ENCODE data around the gene RPS6KA5.

Gene RPS6KA5

DNA sequence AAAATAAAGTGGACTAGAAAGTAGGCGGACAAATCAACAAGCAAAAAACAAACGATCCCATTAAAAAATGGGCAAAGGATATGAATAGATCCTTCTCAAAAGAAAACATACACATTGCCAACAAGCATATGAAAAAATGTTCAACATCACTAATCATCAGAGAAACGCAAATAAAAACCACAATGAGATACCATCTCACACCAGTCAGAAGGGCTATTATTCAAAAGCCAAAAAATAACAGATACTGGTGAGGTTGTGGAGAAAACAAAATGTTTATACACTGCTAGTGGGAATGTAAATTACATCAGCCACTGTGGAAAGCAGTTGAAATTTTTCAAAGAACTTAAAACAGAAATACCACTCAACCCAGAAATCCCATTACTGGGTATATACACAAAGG, 70.3 kb downstream of the RPS6KA5 start:
- Histone ChIP-seq H4K20me1 (ENCODE audit: insufficient read depth, low read length) (no peaks in the 10 kb centered on the region), H3K9me3 (ENCODE audit: low read length) (no peaks in the 10 kb centered on the region), H3K4me3 (ENCODE audit: low read depth, low read length, poor library complexity, severe bottlenecking) (no peak overlapping the region), H3K36me3 (ENCODE audit: insufficient read depth, low read length) (no peaks in the 10 kb centered on the region), H3K9ac (ENCODE audit: low read length) (no peak overlapping the region), H3K4me2 (ENCODE audit: low read length) (no peak overlapping the region), H3K79me2 (ENCODE audit: insufficient read depth, low read length) (no peaks in the 10 kb centered on the region), H3K27me3 (ENCODE audit: insufficient read depth, low read length) (no peaks in the 10 kb centered on the region), H3K27ac (ENCODE audit: low read depth, low read length, poor library complexity, severe bottlenecking) (no peak overlapping the region), H3K4me1 (ENCODE audit: insufficient read depth, low read length, severe bottlenecking) (peaks cover 8% of the 10 kb centered on the region), H3K9me2 (ENCODE audit: low read depth, low read length) (no peaks in the 10 kb centered on the region), H3F3A (ENCODE audit: insufficient read depth, low read length) (no peaks in the 10 kb centered on the region), H2AFZ (ENCODE audit: low read length) (no peak overlapping the region)
- TF ChIP-seq, protein P1, sequence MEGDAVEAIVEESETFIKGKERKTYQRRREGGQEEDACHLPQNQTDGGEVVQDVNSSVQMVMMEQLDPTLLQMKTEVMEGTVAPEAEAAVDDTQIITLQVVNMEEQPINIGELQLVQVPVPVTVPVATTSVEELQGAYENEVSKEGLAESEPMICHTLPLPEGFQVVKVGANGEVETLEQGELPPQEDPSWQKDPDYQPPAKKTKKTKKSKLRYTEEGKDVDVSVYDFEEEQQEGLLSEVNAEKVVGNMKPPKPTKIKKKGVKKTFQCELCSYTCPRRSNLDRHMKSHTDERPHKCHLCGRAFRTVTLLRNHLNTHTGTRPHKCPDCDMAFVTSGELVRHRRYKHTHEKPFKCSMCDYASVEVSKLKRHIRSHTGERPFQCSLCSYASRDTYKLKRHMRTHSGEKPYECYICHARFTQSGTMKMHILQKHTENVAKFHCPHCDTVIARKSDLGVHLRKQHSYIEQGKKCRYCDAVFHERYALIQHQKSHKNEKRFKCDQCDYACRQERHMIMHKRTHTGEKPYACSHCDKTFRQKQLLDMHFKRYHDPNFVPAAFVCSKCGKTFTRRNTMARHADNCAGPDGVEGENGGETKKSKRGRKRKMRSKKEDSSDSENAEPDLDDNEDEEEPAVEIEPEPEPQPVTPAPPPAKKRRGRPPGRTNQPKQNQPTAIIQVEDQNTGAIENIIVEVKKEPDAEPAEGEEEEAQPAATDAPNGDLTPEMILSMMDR (IDR thresholded peaks at IDR 0.05; ENCODE audit: low read length), result no peak
- TF ChIP-seq EZH2 (IDR thresholded peaks at IDR 0.05; ENCODE audit: borderline replicate concordance, low read length), result no peak

DNA sequence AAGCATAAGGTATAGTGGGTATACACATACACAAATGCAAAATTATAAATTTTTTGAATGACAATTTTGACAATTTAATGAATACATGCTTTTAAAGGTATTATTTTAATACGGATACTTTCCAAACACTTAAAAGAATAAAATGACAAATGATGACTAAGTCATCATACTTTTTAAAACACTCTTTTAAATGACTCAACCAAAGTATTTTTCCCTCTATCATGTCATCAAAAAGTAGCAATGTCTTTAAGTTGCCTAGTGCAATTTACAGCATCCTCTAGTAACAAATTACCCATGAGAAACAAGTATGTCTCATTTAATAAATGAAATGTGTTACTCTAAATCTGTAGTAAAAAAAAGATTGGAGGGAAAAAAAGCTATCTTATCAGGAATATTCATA, 73.3 kb downstream of the RPS6KA5 start:
- Histone ChIP-seq H3K79me2 (ENCODE audit: insufficient read depth, low read length) (no peaks in the 10 kb centered on the region), H3K9me3 (ENCODE audit: low read length) (no peaks in the 10 kb centered on the region), H3K4me3 (ENCODE audit: low read depth, low read length, poor library complexity, severe bottlenecking) (no peak overlapping the region), H3F3A (ENCODE audit: insufficient read depth, low read length) (no peaks in the 10 kb centered on the region), H3K36me3 (ENCODE audit: insufficient read depth, low read length) (no peaks in the 10 kb centered on the region), H3K27ac (ENCODE audit: low read depth, low read length, poor library complexity, severe bottlenecking) (no peak overlapping the region), H3K4me2 (ENCODE audit: low read length) (no peak overlapping the region), H3K9me2 (ENCODE audit: low read depth, low read length) (no peaks in the 10 kb centered on the region), H4K20me1 (ENCODE audit: insufficient read depth, low read length) (no peaks in the 10 kb centered on the region), H2AFZ (ENCODE audit: low read length) (no peak overlapping the region), H3K4me1 (ENCODE audit: insufficient read depth, low read length, severe bottlenecking) (peaks cover 8% of the 10 kb centered on the region), H3K27me3 (ENCODE audit: insufficient read depth, low read length) (no peaks in the 10 kb centered on the region), H3K9ac (ENCODE audit: low read length) (no peak overlapping the region)
- TF ChIP-seq, protein P1 (IDR thresholded peaks at IDR 0.05; ENCODE audit: low read length), result no peak
- no peak for TF ChIP-seq EZH2 (IDR thresholded peaks at IDR 0.05; ENCODE audit: borderline replicate concordance, low read length)

DNA sequence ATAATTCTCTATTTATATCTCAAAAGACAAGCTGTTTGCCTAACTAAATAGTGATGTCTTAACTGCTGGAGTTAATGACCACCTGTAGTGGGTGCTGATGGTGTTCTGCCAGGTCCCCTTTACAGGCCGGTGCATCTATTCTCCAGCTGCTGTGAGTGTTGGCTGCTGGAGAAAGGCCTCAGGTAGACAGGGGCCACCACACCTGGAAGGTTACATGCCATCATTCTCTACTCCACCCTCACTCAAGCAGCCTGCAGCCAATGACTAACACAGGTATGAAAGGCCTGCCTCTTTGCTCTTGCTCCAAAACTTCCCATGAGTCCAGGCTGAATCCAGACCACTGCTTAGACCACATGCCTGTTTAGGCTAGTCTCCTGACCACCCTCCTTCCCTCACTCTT, 73.9 kb downstream of the RPS6KA5 start:
- no peak overlapping the region for H3K4me3 ChIP-seq (ENCODE audit: low read depth, low read length, poor library complexity, severe bottlenecking)
- no peak overlapping the region for H3K27ac ChIP-seq (ENCODE audit: low read depth, low read length, poor library complexity, severe bottlenecking)
- no peak overlapping the region for H3K4me2 ChIP-seq (ENCODE audit: low read length)
- no peaks in the 10 kb centered on the region for H3K9me3 ChIP-seq (ENCODE audit: low read length)
- H3K79me2 ChIP-seq (ENCODE audit: insufficient read depth, low read length), result no peaks in the 10 kb centered on the region
- no peaks in the 10 kb centered on the region for H3K36me3 ChIP-seq (ENCODE audit: insufficient read depth, low read length)
- no peaks in the 10 kb centered on the region for H3F3A ChIP-seq (ENCODE audit: insufficient read depth, low read length)
- no peak for TF ChIP-seq EZH2 (IDR thresholded peaks at IDR 0.05; ENCODE audit: borderline replicate concordance, low read length)
- TF ChIP-seq, protein P1 (IDR thresholded peaks at IDR 0.05; ENCODE audit: low read length), result peak; percentile 20; the same call in 1 of the 2 replicates
- no peaks in the 10 kb centered on the region for H4K20me1 ChIP-seq (ENCODE audit: insufficient read depth, low read length)
- H3K27me3 ChIP-seq (ENCODE audit: insufficient read depth, low read length), result no peaks in the 10 kb centered on the region
- H2AFZ ChIP-seq (ENCODE audit: low read length), result no peak overlapping the region
- H3K9me2 ChIP-seq (ENCODE audit: low read depth, low read length), result no peaks in the 10 kb centered on the region
- H3K4me1 ChIP-seq (ENCODE audit: insufficient read depth, low read length, severe bottlenecking), result peaks cover 8% of the 10 kb centered on the region
- no peak overlapping the region for H3K9ac ChIP-seq (ENCODE audit: low read length)
